Pancreas (tissue), 10 donors: ENCODE measurements around the gene SEMA5A. TPM values are rescaled to one million over a fixed set of nuclear protein-coding genes. Genes with fewer than 3 reads are reported as not detected.

Source experiments
- ATAC-seq, 4 donors: fragments of 200-7000 bp; cut with Tn5 transposase; one replicate each; pipeline versions ENCODE4 v1.8.0 to v1.9.1; 2020; ENCODE audit warnings: mild to moderate bottlenecking in 4 of 4, moderate library complexity in 4 of 4
- DNase-seq, 6 donors: peaks; one replicate each; pipeline ENCODE4 v3.0.0-alpha.2; 2020
- FAIRE-seq: peaks from 2 replicates; lab custom pipeline; 2012; peaks lifted over from hg19 to GRCh38; lab: Jason Lieb, UNC
- H3K27ac ChIP-seq, 4 donors: fragments of 200-600 bp; sonication (generic); 1 replicate in 3 of 4; 2 replicates in 1 of 4; pipeline versions ENCODE4 v1.5.0 to v1.8.0; 2020
- H3K27me3 ChIP-seq, 4 donors: fragments of 200-600 bp; one replicate each; pipeline ENCODE4 v1.8.0; 2021
- H3K36me3 ChIP-seq, 3 donors: fragments of 200-600 bp; sonication (generic) in 1 of 3; one replicate each; pipeline versions ENCODE4 v1.5.0 to v1.8.0; 2020 to 2021
- H3K4me1 ChIP-seq, 3 donors: fragments of 200-600 bp; one replicate each; pipeline ENCODE4 v1.8.0; 2021
- H3K4me3 ChIP-seq, 4 donors: fragments of 200-600 bp; sonication (generic) in 2 of 4; one replicate each; pipeline versions ENCODE4 v1.5.0 to v1.8.0; 2020 to 2021
- H3K9me3 ChIP-seq, 4 donors: fragments of 200-600 bp; one replicate each; pipeline ENCODE4 v1.8.0; 2021
- WGBS, 2 donors: extraction: QIAGEN DNeasy Blood & Tissue Kit; methylation state at CpG; one replicate each; pipeline ENCODE4 v1.1.7; 2013; 5-methylcytosine and 5-hydroxymethylcytosine counted together
- intact Hi-C, 3 donors: fragments of 100-400 bp; cut with DNase I; formaldehyde crosslinking; loops; one replicate each; pipeline versions ENCODE4 v1.11.1 to v1.14.2; 2022
- polyA plus RNA-seq, 2 donors: library from polyadenylated mRNA; stranded (reverse); fragments of 200-250 nt; gene quantifications; one replicate each; pipeline ENCODE4 v1.2.3, GENCODE V29; 2013
- total RNA-seq, 6 donors: library from RNA; stranded (reverse); fragmentation: NEBNext Ultra II Directional in 4 of 6; extraction: Animal tissue kit (Norgen Biotek cat#: 25700) in 4 of 6; gene quantifications; one replicate each; pipeline versions ENCODE4 v1.2.1 to v1.2.4, GENCODE V29; 2021 to 2023
- TF ChIP-seq, protein P1 (sequence below), 4 donors: fragments of 200-600 bp; sonication (generic) in 3 of 4; IDR thresholded peaks; one replicate each; pipeline versions ENCODE4 v1.5.0 to v1.8.0; 2021; ENCODE audit warnings: antibody characterized with exemption in 4 of 4
- donor health status: healthy with polysubstance abuse.
- donor health status: DM: no; HTN: no; CAD: no; lungs with moderate emphysema.
- donor health status: DM: no; HTN: no; CAD: no.
- donor health status: control.
- donor health status: control.
- donor health status: Bipolar disorder and iron deficiency.
- donor health status: DM: yes; HTN: yes; CAD: no.
- donor health status: DM: no; HTN: no; CAD: no.
- donor health status: DM: no; HTN: no; CAD: no.
- donor health status: DM: yes; HTN: yes; CAD: no.

Gene SEMA5A
- total and polyA plus RNA-seq, 8 donors: 0.91 to 14.0 (median 6.4) TPM

DNA sequence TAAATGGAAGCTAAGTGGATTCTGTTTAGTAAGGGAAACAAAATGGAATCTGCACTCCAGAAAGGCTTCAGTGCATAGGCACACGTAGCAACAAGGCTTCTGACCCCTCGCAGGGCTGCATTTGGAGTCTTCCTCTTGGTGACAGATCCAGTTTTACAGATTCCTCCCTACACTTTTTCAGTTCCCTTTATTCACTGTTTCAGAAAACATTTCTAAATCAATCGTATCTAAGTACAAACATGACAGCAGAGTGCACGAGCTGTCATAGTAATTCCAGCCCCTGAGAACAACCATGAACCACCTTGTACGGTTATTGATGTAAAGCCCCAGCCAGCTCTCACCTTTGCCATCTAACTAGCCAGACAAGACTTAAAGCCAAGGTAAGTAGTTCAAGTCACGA lies 491.6 kb downstream of the SEMA5A start:
- TF ChIP-seq, protein P1, sequence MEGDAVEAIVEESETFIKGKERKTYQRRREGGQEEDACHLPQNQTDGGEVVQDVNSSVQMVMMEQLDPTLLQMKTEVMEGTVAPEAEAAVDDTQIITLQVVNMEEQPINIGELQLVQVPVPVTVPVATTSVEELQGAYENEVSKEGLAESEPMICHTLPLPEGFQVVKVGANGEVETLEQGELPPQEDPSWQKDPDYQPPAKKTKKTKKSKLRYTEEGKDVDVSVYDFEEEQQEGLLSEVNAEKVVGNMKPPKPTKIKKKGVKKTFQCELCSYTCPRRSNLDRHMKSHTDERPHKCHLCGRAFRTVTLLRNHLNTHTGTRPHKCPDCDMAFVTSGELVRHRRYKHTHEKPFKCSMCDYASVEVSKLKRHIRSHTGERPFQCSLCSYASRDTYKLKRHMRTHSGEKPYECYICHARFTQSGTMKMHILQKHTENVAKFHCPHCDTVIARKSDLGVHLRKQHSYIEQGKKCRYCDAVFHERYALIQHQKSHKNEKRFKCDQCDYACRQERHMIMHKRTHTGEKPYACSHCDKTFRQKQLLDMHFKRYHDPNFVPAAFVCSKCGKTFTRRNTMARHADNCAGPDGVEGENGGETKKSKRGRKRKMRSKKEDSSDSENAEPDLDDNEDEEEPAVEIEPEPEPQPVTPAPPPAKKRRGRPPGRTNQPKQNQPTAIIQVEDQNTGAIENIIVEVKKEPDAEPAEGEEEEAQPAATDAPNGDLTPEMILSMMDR (IDR thresholded peaks at IDR 0.05): no peak
- no peak for DNase-seq
- WGBS, 2 donors: 78 to 87% methylated on average over 6 of the region's 6 CpGs
- ATAC-seq: no peak
- no peak overlapping the region for H3K27ac ChIP-seq
- no peaks in the 10 kb centered on the region for H3K36me3 ChIP-seq
- intact Hi-C loops: no loop called here
- H3K4me1 ChIP-seq: no peaks in the 10 kb centered on the region
- H3K27me3 ChIP-seq: no peaks in the 10 kb centered on the region
- no peaks in the 10 kb centered on the region for H3K9me3 ChIP-seq
- FAIRE-seq: no peak
- H3K4me3 ChIP-seq: no peak overlapping the region

DNA sequence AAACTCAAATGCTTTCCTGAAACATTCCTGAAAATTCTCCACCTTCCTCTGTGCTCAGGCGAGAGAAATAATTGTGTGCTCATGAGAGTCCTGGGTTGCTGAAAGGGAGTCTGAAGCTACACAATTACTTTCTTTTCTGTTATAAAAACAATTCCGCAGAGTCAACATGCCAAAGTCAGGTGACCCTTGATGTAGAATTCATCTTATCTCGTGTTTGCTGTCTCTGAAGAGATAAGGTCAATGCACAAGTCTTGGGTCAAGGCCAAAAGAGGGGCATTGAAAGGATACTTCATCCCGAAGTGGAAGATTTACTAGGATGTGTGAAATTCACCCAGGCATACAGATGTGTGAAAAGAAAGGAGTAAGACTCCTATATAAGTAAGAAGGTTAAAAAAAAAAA lies 493.5 kb downstream of the SEMA5A start:
- intact Hi-C loops: no loop called here
- H3K27me3 ChIP-seq: no peaks in the 10 kb centered on the region
- H3K27ac ChIP-seq: no peak overlapping the region
- H3K36me3 ChIP-seq: no peaks in the 10 kb centered on the region
- no peaks in the 10 kb centered on the region for H3K9me3 ChIP-seq
- WGBS, 2 donors: 45 to 52% methylated on average over 4 of the region's 4 CpGs
- H3K4me1 ChIP-seq: no peaks in the 10 kb centered on the region
- no peak overlapping the region for H3K4me3 ChIP-seq
- TF ChIP-seq, protein P1 (IDR thresholded peaks at IDR 0.05): no peak
- ATAC-seq (no peak), FAIRE-seq (no peak), DNase-seq (no peak)

DNA sequence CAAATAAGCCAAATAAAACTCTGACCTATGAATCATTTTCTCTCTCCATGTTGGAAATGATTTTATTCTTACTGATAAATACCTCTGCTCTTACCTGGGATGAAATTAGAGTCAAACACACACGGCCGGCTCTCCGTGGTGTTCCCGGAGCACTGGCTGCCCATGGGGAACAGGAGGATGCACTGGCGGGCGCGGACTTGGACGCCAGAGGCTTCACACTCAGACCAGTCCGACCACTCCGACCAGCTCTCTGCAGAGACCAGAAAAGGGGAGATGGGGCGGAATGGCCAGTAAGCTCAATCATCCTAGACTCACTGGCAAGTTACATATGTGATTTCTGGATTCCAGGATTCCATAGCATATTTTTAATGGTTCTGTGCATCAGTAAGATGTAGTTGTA lies 494.1 kb downstream of the SEMA5A start:
- FAIRE-seq (no peak), DNase-seq (no peak), ATAC-seq (no peak)
- H3K27me3 ChIP-seq: no peaks in the 10 kb centered on the region
- no peak overlapping the region for H3K27ac ChIP-seq
- intact Hi-C loops: no loop called here
- H3K36me3 ChIP-seq: no peaks in the 10 kb centered on the region
- H3K4me1 ChIP-seq: no peaks in the 10 kb centered on the region
- 95 to 96% methylated on average over 11 of the region's 11 CpGs for WGBS, 2 donors
- no peaks in the 10 kb centered on the region for H3K9me3 ChIP-seq
- TF ChIP-seq, protein P1 (IDR thresholded peaks at IDR 0.05): no peak
- H3K4me3 ChIP-seq: no peak overlapping the region

DNA sequence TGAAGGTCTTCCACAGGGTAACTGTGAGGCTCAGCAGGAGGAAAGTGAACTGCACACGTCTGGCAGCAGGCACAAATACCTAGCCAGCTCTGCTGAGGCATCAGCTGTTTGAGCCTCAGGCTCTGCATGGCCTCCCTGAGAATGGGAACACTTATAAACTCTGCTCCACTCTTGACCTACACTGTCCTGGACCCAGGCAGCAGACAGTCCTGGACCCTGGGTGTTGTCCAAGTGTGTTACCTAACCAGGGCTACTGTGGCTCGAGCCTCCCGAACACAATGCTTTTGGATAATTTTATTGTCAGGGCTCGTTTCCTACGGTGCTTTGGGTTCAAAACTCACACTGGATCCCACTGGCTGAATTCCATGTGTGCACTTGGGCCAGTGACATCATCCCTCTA lies 497.9 kb downstream of the SEMA5A start:
- no peak overlapping the region for H3K27ac ChIP-seq
- no peak for DNase-seq
- intact Hi-C loops: no loop called here
- no peak for FAIRE-seq
- no peak for ATAC-seq
- H3K27me3 ChIP-seq: no peaks in the 10 kb centered on the region
- H3K4me1 ChIP-seq: no peaks in the 10 kb centered on the region
- whole genome bisulfite sequencing, 2 donors: 89 to 93% methylated on average over 5 of the region's 5 CpGs
- TF ChIP-seq, protein P1 (IDR thresholded peaks at IDR 0.05): no peak
- H3K9me3 ChIP-seq: no peaks in the 10 kb centered on the region
- no peak overlapping the region for H3K4me3 ChIP-seq
- peaks cover 0 to 9% (median 0%) of the 10 kb centered on the region in 3 donors for H3K36me3 ChIP-seq

DNA sequence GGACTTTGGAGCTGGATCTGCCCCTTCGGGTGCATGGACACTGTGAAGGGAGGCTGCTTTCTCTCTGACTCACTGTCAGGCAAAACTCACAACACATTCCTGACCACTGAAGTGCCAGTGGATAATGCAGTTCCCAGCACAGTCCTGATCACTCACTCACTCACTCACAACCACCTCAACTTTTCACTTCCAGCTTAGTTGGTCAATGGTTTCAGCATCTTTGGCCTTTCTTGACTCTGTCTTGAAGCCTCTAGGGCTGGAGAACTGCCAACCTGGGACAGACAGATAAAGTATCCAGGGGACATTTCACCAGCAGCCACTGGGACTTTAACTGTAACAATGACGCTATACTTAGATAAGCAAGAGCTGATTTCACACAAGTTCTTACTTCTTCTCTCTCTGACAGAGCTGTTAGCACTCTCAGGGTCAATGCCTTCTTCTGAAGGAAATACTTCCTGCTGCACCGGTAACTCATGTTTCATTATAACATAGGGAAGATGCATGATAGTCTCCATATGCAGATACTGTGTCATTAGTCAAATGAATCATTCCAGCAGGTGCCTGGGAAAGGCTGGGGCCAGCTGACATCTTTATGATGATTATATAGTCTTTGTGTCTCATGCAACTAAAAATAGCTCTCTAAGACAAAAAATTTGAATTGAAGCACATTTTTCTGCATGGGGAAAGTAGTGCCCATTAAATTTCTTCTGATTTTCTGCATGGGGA lies 499.0 kb downstream of the SEMA5A start:
- H3K9me3 ChIP-seq: no peaks in the 10 kb centered on the region
- DNase-seq (no peak), FAIRE-seq (no peak), ATAC-seq (peak in 2 of 4 donors; percentile 23 to 38)
- H3K27ac ChIP-seq: no peak overlapping the region
- no peaks in the 10 kb centered on the region for H3K27me3 ChIP-seq
- TF ChIP-seq, protein P1 (IDR thresholded peaks at IDR 0.05): no peak
- peaks cover 0 to 9% (median 0%) of the 10 kb centered on the region in 3 donors for H3K36me3 ChIP-seq
- H3K4me3 ChIP-seq: no peak overlapping the region
- WGBS, 2 donors: 75 to 76% methylated on average over 3 of the region's 3 CpGs
- H3K4me1 ChIP-seq: no peaks in the 10 kb centered on the region
- intact Hi-C loops: no loop called here
